Right hindlimb (tissue), 1 donor: ENCODE data around the gene EPN3.

Source experiments
- DNase-seq: peaks from one replicate; pipeline ENCODE4 v3.0.0-alpha.2; 2018

Gene EPN3

GRCh38 chr17:50550661-50551432, 18.3 kb downstream of the EPN3 start:
- DNase-seq = peak; percentile 88

GRCh38 chr17:50551433-50551815, 18.9 kb downstream of the EPN3 start:
- no peak for DNase-seq

GRCh38 chr17:50551884-50552283, 19.3 kb downstream of the EPN3 start:
- no peak for DNase-seq

- no peak for DNase-seq
These were observed 21.7 kb downstream of the EPN3 start for GRCh38 chr17:50554201-50554600.

- DNase-seq = peak; percentile 60
These were observed 24.3 kb downstream of the EPN3 start for GRCh38 chr17:50556803-50557202.

- DNase-seq = no peak
These were observed 25.1 kb downstream of the EPN3 start for GRCh38 chr17:50557630-50558029.

- DNase-seq = no peak
These were observed 25.6 kb downstream of the EPN3 start for GRCh38 chr17:50558091-50558490.

GRCh38 chr17:50558581-50558940, 26.0 kb downstream of the EPN3 start:
- DNase-seq = no peak

- no peak for DNase-seq
These were observed 26.5 kb downstream of the EPN3 start for GRCh38 chr17:50558941-50559614.

GRCh38 chr17:50559674-50560184, 27.2 kb downstream of the EPN3 start:
- peak; percentile 85 for DNase-seq

GRCh38 chr17:50560185-50560824, 27.8 kb downstream of the EPN3 start, which contains the start of gene CACNA1G:
Gene CACNA1G (plus strand): TSS chr17:50560715. CDS start chr17:50561460, 745 bp downstream.
- peak; percentile 99 for DNase-seq

- no peak for DNase-seq
These were observed 28.6 kb downstream of the EPN3 start for GRCh38 chr17:50560931-50561745.

GRCh38 chr17:50561746-50562141, 29.2 kb downstream of the EPN3 start:
- no peak for DNase-seq

- DNase-seq = peak; percentile 63
These were observed 29.9 kb downstream of the EPN3 start for GRCh38 chr17:50562242-50563091.

- DNase-seq = no peak
These were observed 30.6 kb downstream of the EPN3 start for GRCh38 chr17:50563092-50563511.

- DNase-seq = peak; percentile 94
These were observed 32.4 kb downstream of the EPN3 start for GRCh38 chr17:50564916-50565315.

- DNase-seq = peak; percentile 72
These were observed 33.1 kb downstream of the EPN3 start for GRCh38 chr17:50565402-50566350.

GRCh38 chr17:50566886-50567285, 34.4 kb downstream of the EPN3 start:
- no peak for DNase-seq

GRCh38 chr17:50568659-50569058, 36.1 kb downstream of the EPN3 start:
- no peak for DNase-seq

GRCh38 chr17:50569592-50569991, 37.1 kb downstream of the EPN3 start:
- no peak for DNase-seq

- DNase-seq = no peak
These were observed 37.5 kb downstream of the EPN3 start for GRCh38 chr17:50570032-50570431.
